Upper lobe of left lung (tissue), 4 donors: ENCODE results near the gene DPF1.

Experiments
- POLR2A ChIP-seq, 4 donors: fragments of 450-650 bp; IDR thresholded peaks; one replicate each; pipeline ENCODE4 v1.5.1; 2016 to 2017; ENCODE audit warnings: antibody characterized with exemption in 4 of 4, mild to moderate bottlenecking in 2 of 4
- TF ChIP-seq, protein P1 (sequence below), 6 experiments: fragments of 450-650 bp in 4 of 6; fragments of 200-600 bp in 2 of 6; sonication (generic) in 2 of 6; IDR thresholded peaks; one replicate each; pipeline ENCODE4 v1.5.1; 2016 to 2019; ENCODE audit warnings: antibody characterized with exemption in 6 of 6

DNA sequence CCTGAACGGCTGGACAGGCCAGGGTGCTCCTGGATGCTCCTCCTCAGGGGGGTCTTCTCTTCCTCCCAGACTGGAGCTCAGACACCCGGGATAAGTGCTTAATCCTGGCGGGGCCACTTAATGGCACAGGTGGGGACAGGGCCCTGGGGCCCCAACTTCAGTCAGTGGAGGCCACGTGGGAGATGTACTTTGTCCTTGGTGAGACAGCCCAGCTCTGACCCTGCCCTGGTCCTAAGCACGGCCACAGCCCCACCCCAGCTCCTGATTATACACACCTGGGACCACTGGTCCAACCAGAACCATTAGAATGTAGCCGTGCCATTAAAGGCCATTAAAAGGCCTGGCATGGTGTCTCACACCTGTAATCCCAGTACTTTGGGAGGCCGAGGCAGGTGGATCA, 24.4 kb upstream of the DPF1 start:
- TF ChIP-seq, protein P1, sequence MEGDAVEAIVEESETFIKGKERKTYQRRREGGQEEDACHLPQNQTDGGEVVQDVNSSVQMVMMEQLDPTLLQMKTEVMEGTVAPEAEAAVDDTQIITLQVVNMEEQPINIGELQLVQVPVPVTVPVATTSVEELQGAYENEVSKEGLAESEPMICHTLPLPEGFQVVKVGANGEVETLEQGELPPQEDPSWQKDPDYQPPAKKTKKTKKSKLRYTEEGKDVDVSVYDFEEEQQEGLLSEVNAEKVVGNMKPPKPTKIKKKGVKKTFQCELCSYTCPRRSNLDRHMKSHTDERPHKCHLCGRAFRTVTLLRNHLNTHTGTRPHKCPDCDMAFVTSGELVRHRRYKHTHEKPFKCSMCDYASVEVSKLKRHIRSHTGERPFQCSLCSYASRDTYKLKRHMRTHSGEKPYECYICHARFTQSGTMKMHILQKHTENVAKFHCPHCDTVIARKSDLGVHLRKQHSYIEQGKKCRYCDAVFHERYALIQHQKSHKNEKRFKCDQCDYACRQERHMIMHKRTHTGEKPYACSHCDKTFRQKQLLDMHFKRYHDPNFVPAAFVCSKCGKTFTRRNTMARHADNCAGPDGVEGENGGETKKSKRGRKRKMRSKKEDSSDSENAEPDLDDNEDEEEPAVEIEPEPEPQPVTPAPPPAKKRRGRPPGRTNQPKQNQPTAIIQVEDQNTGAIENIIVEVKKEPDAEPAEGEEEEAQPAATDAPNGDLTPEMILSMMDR (IDR thresholded peaks at IDR 0.05), result no peak
- no peak for TF ChIP-seq POLR2A (IDR thresholded peaks at IDR 0.05)
